Heart left ventricle (tissue), 16 donors: ENCODE results near the gene TRIM27. TPM values are rescaled to one million over a fixed set of nuclear protein-coding genes. Genes with fewer than 3 reads are reported as not detected.

Source experiments
- ATAC-seq, 4 donors: fragments of 200-7000 bp; cut with Tn5 transposase; one replicate each; pipeline ENCODE4 v1.9.1; 2020 to 2022; ENCODE audit warnings: moderate library complexity in 4 of 4, mild to moderate bottlenecking in 3 of 4, moderate number of reproducible peaks in 1 of 4
- DNase-seq, 5 donors: peaks; one replicate each; pipeline ENCODE4 v3.0.0-alpha.2; 2020
- H3K27ac ChIP-seq, 12 donors: fragments of 200-600 bp; sonication (generic) in 4 of 12; one replicate each; pipeline versions ENCODE4 v1.5.0 to v1.8.0; 2016 to 2022; ENCODE audit warnings: mild to moderate bottlenecking in 2 of 12
- H3K27me3 ChIP-seq, 9 donors: fragments of 200-600 bp; sonication (generic) in 2 of 9; one replicate each; pipeline versions ENCODE4 v1.5.1 to v1.8.0; 2016 to 2022; ENCODE audit warnings: mild to moderate bottlenecking in 3 of 9
- H3K36me3 ChIP-seq, 9 donors: fragments of 200-600 bp; sonication (generic) in 2 of 9; one replicate each; pipeline versions ENCODE4 v1.5.0 to v1.8.0; 2018 to 2022; ENCODE audit warnings: mild to moderate bottlenecking in 2 of 9
- H3K4me1 ChIP-seq, 12 donors: fragments of 200-600 bp; sonication (generic) in 4 of 12; one replicate each; pipeline versions ENCODE4 v1.5.0 to v1.8.0; 2016 to 2022; ENCODE audit warnings: mild to moderate bottlenecking in 3 of 12
- H3K4me3 ChIP-seq, 12 donors: fragments of 200-600 bp; sonication (generic) in 4 of 12; one replicate each; pipeline versions ENCODE4 v1.5.0 to v1.8.0; 2017 to 2022; ENCODE audit warnings: mild to moderate bottlenecking in 9 of 12, moderate library complexity in 4 of 12
- H3K9me3 ChIP-seq, 12 donors: fragments of 200-600 bp; sonication (generic) in 4 of 12; one replicate each; pipeline versions ENCODE4 v1.5.0 to v1.8.0; 2016 to 2022; ENCODE audit warnings: mild to moderate bottlenecking in 1 of 12
- CTCF ChIP-seq, 12 donors: fragments of 200-600 bp; sonication (generic) in 4 of 12; IDR thresholded peaks; one replicate each; pipeline versions ENCODE4 v1.5.0 to v1.8.0; 2018 to 2022; ENCODE audit warnings: antibody characterized with exemption in 12 of 12, mild to moderate bottlenecking in 5 of 12
- POLR2A ChIP-seq, 2 donors: fragments of 450-650 bp; IDR thresholded peaks; one replicate each; pipeline ENCODE4 v1.6.1; 2017; ENCODE audit warnings: antibody characterized with exemption in 2 of 2, mild to moderate bottlenecking in 2 of 2, moderate library complexity in 2 of 2
- WGBS, 4 donors: extraction: QIAGEN DNeasy Blood & Tissue Kit in 2 of 4; methylation state at CpG; one replicate each; pipeline versions ENCODE4 v1.1.5 to v1.1.7; 2013 to 2018; 5-methylcytosine and 5-hydroxymethylcytosine counted together
- intact Hi-C, 10 donors: fragments of 100-400 bp; cut with DNase I; formaldehyde crosslinking; loops; one replicate each; pipeline versions ENCODE4 v1.11.1 to v1.14.2; 2022
- polyA plus RNA-seq, 2 donors: library from polyadenylated mRNA; stranded (reverse); fragments of 200-250 nt; gene quantifications; one replicate each; pipeline ENCODE4 v1.2.3, GENCODE V29; 2013
- total RNA-seq, 9 donors: library from RNA; depleted of rRNA in 2 of 9; stranded (reverse); fragments of >200 nt in 2 of 9; fragmentation: NEBNext Ultra II Directional in 3 of 9; extraction: Animal tissue kit (Norgen Biotek cat#: 25700) in 3 of 9; gene quantifications; one replicate each; pipeline versions ENCODE4 v1.1.0 to v1.2.4, GENCODE V29; 2016 to 2023
- donor health status: ischemic (EF 13 %, LVEDD 7.1; RV severe dilation, severe dysfunction).
- donor health status: healthy with polysubstance abuse.
- donor health status: DM: no; HTN: yes; CAD: no.
- donor health status: DM: no; HTN: no; CAD: no.
- donor health status: ischemic (EF 25% LVEDD 6.9; RV normal size, moderate dysfunction).
- donor health status: ischemic (EF 25% LVEDD 5.7; RV mildly dilated, moderate dysfunction).
- donor health status: healthy.
- donor health status: DM: yes; HTN: yes; CAD: no.
- donor health status: ischemic (EF 35%, LVEDD 5.7; RV mildly dilated, moderate dysfunction).
- donor health status: nonischemic (EF 11% LVEDD 7.7; RV severe dilation, severe dysfunction).
- donor health status: DM: yes; HTN: yes; CAD: no.
- donor health status: PGD.
- donor health status: ischemic (EF 29% LVEDD 5.4; RV normal size, mild dysfunction).
- donor health status: nonischemic (EF 23%, LVEDD 6.1; RV moderate dilation, normal function).

The TRIM27 gene
- total and polyA plus RNA-seq, 11 donors, result 14.7 to 37.7 (median 19.8) TPM

GRCh38 chr6:28864326-28864923, 59.4 kb downstream of the TRIM27 start:
- 33 to 38% (median 34%) methylated on average over 25 of the region's 25 CpGs for WGBS, 4 donors
- DNase-seq (peak in 1 of 5 donors; percentile 43), ATAC-seq (no peak)
- Histone ChIP-seq H3K4me1 (peaks cover 0 to 19% (median 7%) of the 10 kb centered on the region in 12 donors), H3K4me3 (peak overlapping the region; percentile 42 to 93 (median 78)), H3K27me3 (peaks cover 0 to 4% (median 0%) of the 10 kb centered on the region in 9 donors), H3K9me3 (peaks cover 0 to 17% (median 0%) of the 10 kb centered on the region in 12 donors), H3K36me3 (no peaks in the 10 kb centered on the region), H3K27ac (peak overlapping the region in 6 of 12 donors; percentile 0 to 77 (median 43))
- TF ChIP-seq POLR2A (IDR thresholded peaks at IDR 0.05) (no peak), CTCF (IDR thresholded peaks at IDR 0.05) (peak in 2 of 12 donors; percentile 11 to 21)
- intact Hi-C loops, result loop anchor here in 6 of 10 donors (5.0 to 10.0 kb wide), 2 partner anchors 78 to 120 kb away; no protein-coding TSS in a partner anchor

- no peak for TF ChIP-seq POLR2A (IDR thresholded peaks at IDR 0.05)
- TF ChIP-seq CTCF (IDR thresholded peaks at IDR 0.05), result no peak
- peak overlapping the region; percentile 42 to 93 (median 78) for H3K4me3 ChIP-seq
- WGBS, 4 donors, result 0 to 1% (median 1%) methylated on average over 47 of the region's 47 CpGs
- intact Hi-C loops, result loop anchor here in 6 of 10 donors (1.0 to 10.0 kb wide), 7 partner anchors 25 to 121 kb away; no protein-coding TSS in a partner anchor
- peaks cover 0 to 17% (median 0%) of the 10 kb centered on the region in 12 donors for H3K9me3 ChIP-seq
- peak overlapping the region in 7 of 12 donors; percentile 0 to 77 (median 41) for H3K27ac ChIP-seq
- peaks cover 0 to 19% (median 7%) of the 10 kb centered on the region in 12 donors for H3K4me1 ChIP-seq
- H3K36me3 ChIP-seq, result no peaks in the 10 kb centered on the region
- peak; percentile 55 to 78 (median 59) for DNase-seq
- peak; percentile 79 to 90 (median 88) for ATAC-seq
- H3K27me3 ChIP-seq, result peaks cover 0 to 10% (median 0%) of the 10 kb centered on the region in 9 donors
Observed at GRCh38 chr6:28863604-28864325, 60.0 kb downstream of the TRIM27 start.

- peaks cover 0 to 12% (median 0%) of the 10 kb centered on the region in 9 donors for H3K27me3 ChIP-seq
- no peak overlapping the region for H3K27ac ChIP-seq
- TF ChIP-seq CTCF (IDR thresholded peaks at IDR 0.05), result no peak
- TF ChIP-seq POLR2A (IDR thresholded peaks at IDR 0.05), result no peak
- no peak overlapping the region for H3K4me3 ChIP-seq
- no peak for ATAC-seq
- intact Hi-C loops, result loop anchor here in 6 of 10 donors (2.0 to 10.0 kb wide), 5 partner anchors 23 to 123 kb away; no protein-coding TSS in a partner anchor
- DNase-seq, result no peak
- H3K9me3 ChIP-seq, result peaks cover 0 to 17% (median 0%) of the 10 kb centered on the region in 12 donors
- WGBS, 4 donors, result 75 to 83% (median 80%) methylated on average over 10 of the region's 10 CpGs
- no peaks in the 10 kb centered on the region for H3K36me3 ChIP-seq
- H3K4me1 ChIP-seq, result peaks cover 0 to 18% (median 7%) of the 10 kb centered on the region in 12 donors
Observed at GRCh38 chr6:28862077-28862476, 61.7 kb downstream of the TRIM27 start.

GRCh38 chr6:28861339-28861738, 62.4 kb downstream of the TRIM27 start:
- WGBS, 4 donors, result 88 to 100% (median 93%) methylated on average over 6 to 22 of the region's 22 CpGs
- H3K4me3 ChIP-seq, result no peak overlapping the region
- TF ChIP-seq POLR2A (IDR thresholded peaks at IDR 0.05) (no peak), CTCF (IDR thresholded peaks at IDR 0.05) (no peak)
- DNase-seq, result no peak
- no peak overlapping the region for H3K27ac ChIP-seq
- no peak for ATAC-seq
- intact Hi-C loops, result loop anchor here in 6 of 10 donors (5.0 to 10.0 kb wide), 2 partner anchors 81 to 123 kb away; no protein-coding TSS in a partner anchor
- H3K36me3 ChIP-seq, result no peaks in the 10 kb centered on the region
- H3K27me3 ChIP-seq, result peaks cover 0 to 17% (median 0%) of the 10 kb centered on the region in 9 donors
- peaks cover 0 to 20% (median 0%) of the 10 kb centered on the region in 12 donors for H3K9me3 ChIP-seq
- H3K4me1 ChIP-seq, result peaks cover 0 to 12% (median 6%) of the 10 kb centered on the region in 12 donors
